Mesendoderm (in vitro differentiated cells): ENCODE data around the gene GRIPAP1.
"Not testable (repeated sequence)": the region's sequence is repeated elsewhere in the genome, so short reads cannot be mapped to it uniquely, and the experiment has no call there.

Experiments
- DNase-seq: peaks from one replicate; pipeline ENCODE4 v3.0.0; 2013
- H2AK5ac ChIP-seq: 2 replicates; pipeline ENCODE4 v1.6.1; 2013; ENCODE audit warnings: low read length, inconsistent platforms
- H2BK120ac ChIP-seq: 2 replicates; pipeline ENCODE4 v1.6.1; 2013; ENCODE audit warnings: low read depth, mild to moderate bottlenecking, low read length, moderate library complexity, mixed read lengths
- H2BK15ac ChIP-seq: replicated peaks from 2 replicates; pipeline ENCODE4 v1.6.1; 2013; ENCODE audit warnings: low read depth, mild to moderate bottlenecking, moderate library complexity
- H2BK5ac ChIP-seq: 2 replicates; pipeline ENCODE4 v1.6.1; 2013; ENCODE audit warnings: low read length, inconsistent platforms
- H3K18ac ChIP-seq: 2 replicates; pipeline ENCODE4 v1.6.1; 2013; ENCODE audit warnings: mild to moderate bottlenecking, low read length, mixed read lengths
- H3K23ac ChIP-seq: one replicate; pipeline ENCODE4 v1.6.1; 2013; ENCODE audit warnings: low read length
- H3K27ac ChIP-seq: 2 replicates; pipeline ENCODE4 v1.5.1; 2013; ENCODE audit warnings: low read depth, mild to moderate bottlenecking, inconsistent platforms, low read length, moderate library complexity
- H3K27me3 ChIP-seq: 2 replicates; pipeline ENCODE4 v1.6.1; 2013; ENCODE audit warnings: low read length, control low read depth, mild to moderate bottlenecking, inconsistent platforms; ENCODE audit not compliant: insufficient read depth, poor library complexity
- H3K36me3 ChIP-seq: 2 replicates; pipeline ENCODE4 v1.6.1; 2013; ENCODE audit warnings: low read length, inconsistent platforms; ENCODE audit not compliant: control insufficient read depth, insufficient read depth
- H3K4ac ChIP-seq: one replicate; pipeline ENCODE4 v1.6.1; 2013; ENCODE audit warnings: low read depth, mild to moderate bottlenecking, low read length, moderate library complexity
- H3K4me1 ChIP-seq: 2 replicates; pipeline ENCODE4 v1.6.1; 2013; ENCODE audit warnings: low read depth, low read length, inconsistent platforms; ENCODE audit not compliant: control insufficient read depth
- H3K4me2 ChIP-seq: 2 replicates; pipeline ENCODE4 v1.6.1; 2013; ENCODE audit warnings: low read length
- H3K4me3 ChIP-seq: 2 replicates; pipeline ENCODE4 v1.5.1; 2013; ENCODE audit warnings: mild to moderate bottlenecking, low read length
- H3K56ac ChIP-seq: one replicate; pipeline ENCODE4 v1.6.1; 2013; ENCODE audit warnings: low read length
- H3K79me1 ChIP-seq: 2 replicates; pipeline ENCODE4 v1.6.1; 2013; ENCODE audit warnings: low read length, inconsistent platforms
- H3K79me2 ChIP-seq: 2 replicates; pipeline ENCODE4 v1.6.1; 2013; ENCODE audit warnings: mild to moderate bottlenecking, low read length; ENCODE audit not compliant: control insufficient read depth, insufficient read depth
- H3K9ac ChIP-seq: 2 replicates; pipeline ENCODE4 v1.6.1; 2013; ENCODE audit warnings: low read length, inconsistent platforms
- H4K5ac ChIP-seq: one replicate; pipeline ENCODE4 v1.6.1; 2013; ENCODE audit warnings: low read length
- H4K8ac ChIP-seq: one replicate; pipeline ENCODE4 v1.6.1; 2013; ENCODE audit warnings: low read depth, mild to moderate bottlenecking, control low read depth, low read length, moderate library complexity
- WGBS: extraction: QIAGEN DNeasy Blood & Tissue Kit; methylation state at CpG from one replicate; pipeline ENCODE4 v1.1.7; 2013; ENCODE audit warnings: low lambda C conversion rate, missing lambda C conversion rate; ENCODE audit not compliant: insufficient coverage; ENCODE audit errors: extremely low coverage; 5-methylcytosine and 5-hydroxymethylcytosine counted together

GRIPAP1 gene

GRCh38 chrX:48983896-48984295, 18.2 kb downstream of the GRIPAP1 start:
- no peak overlapping the region for H4K8ac ChIP-seq
- H3K79me1 ChIP-seq, result no peaks in the 10 kb centered on the region
- H3K36me3 ChIP-seq, result no peaks in the 10 kb centered on the region
- H3K56ac ChIP-seq, result no peak overlapping the region
- no CpG with 5 or more reads among the region's 3 CpGs for WGBS
- no peak overlapping the region for H3K23ac ChIP-seq
- no peak overlapping the region for H2BK5ac ChIP-seq
- no peak overlapping the region for H2AK5ac ChIP-seq
- H3K4me2 ChIP-seq, result no peak overlapping the region
- no peak overlapping the region for H3K4ac ChIP-seq
- H4K5ac ChIP-seq, result no peak overlapping the region
- no peak overlapping the region for H3K27ac ChIP-seq
- H3K27me3 ChIP-seq, result no peaks in the 10 kb centered on the region
- DNase-seq, result no peak
- H3K79me2 ChIP-seq, result no peaks in the 10 kb centered on the region
- H2BK15ac ChIP-seq, result no peak overlapping the region
- H3K4me3 ChIP-seq, result no peak overlapping the region
- H3K18ac ChIP-seq, result no peak overlapping the region
- H3K4me1 ChIP-seq, result no peaks in the 10 kb centered on the region
- no peak overlapping the region for H3K9ac ChIP-seq
- no peak overlapping the region for H2BK120ac ChIP-seq

GRCh38 chrX:48983081-48983480, 19.0 kb downstream of the GRIPAP1 start:
- no peaks in the 10 kb centered on the region for H3K4me1 ChIP-seq
- H2BK120ac ChIP-seq, result no peak overlapping the region
- DNase-seq, result no peak
- no peak overlapping the region for H3K9ac ChIP-seq
- H3K36me3 ChIP-seq, result no peaks in the 10 kb centered on the region
- H3K27ac ChIP-seq, result no peak overlapping the region
- no CpG with 5 or more reads among the region's 17 CpGs for WGBS
- no peaks in the 10 kb centered on the region for H3K27me3 ChIP-seq
- no peak overlapping the region for H3K4me3 ChIP-seq
- no peak overlapping the region for H3K18ac ChIP-seq
- no peak overlapping the region for H3K23ac ChIP-seq
- H3K56ac ChIP-seq, result no peak overlapping the region
- H4K5ac ChIP-seq, result no peak overlapping the region
- no peak overlapping the region for H3K4me2 ChIP-seq
- H3K79me1 ChIP-seq, result no peaks in the 10 kb centered on the region
- H3K79me2 ChIP-seq, result no peaks in the 10 kb centered on the region
- H2AK5ac ChIP-seq, result no peak overlapping the region
- no peak overlapping the region for H2BK5ac ChIP-seq
- no peak overlapping the region for H2BK15ac ChIP-seq
- H4K8ac ChIP-seq, result no peak overlapping the region
- no peak overlapping the region for H3K4ac ChIP-seq

- no peak overlapping the region for H2BK5ac ChIP-seq
- H3K4me1 ChIP-seq, result no peaks in the 10 kb centered on the region
- H3K23ac ChIP-seq, result no peak overlapping the region
- DNase-seq, result no peak
- no peak overlapping the region for H3K27ac ChIP-seq
- no peaks in the 10 kb centered on the region for H3K36me3 ChIP-seq
- no peaks in the 10 kb centered on the region for H3K79me1 ChIP-seq
- no peak overlapping the region for H2BK15ac ChIP-seq
- no peak overlapping the region for H4K8ac ChIP-seq
- H2BK120ac ChIP-seq, result no peak overlapping the region
- no peak overlapping the region for H2AK5ac ChIP-seq
- no peaks in the 10 kb centered on the region for H3K27me3 ChIP-seq
- H3K4me3 ChIP-seq, result no peak overlapping the region
- no peaks in the 10 kb centered on the region for H3K79me2 ChIP-seq
- H3K18ac ChIP-seq, result no peak overlapping the region
- H3K4ac ChIP-seq, result no peak overlapping the region
- H4K5ac ChIP-seq, result no peak overlapping the region
- no peak overlapping the region for H3K56ac ChIP-seq
- H3K9ac ChIP-seq, result no peak overlapping the region
- H3K4me2 ChIP-seq, result no peak overlapping the region
- WGBS, result no CpG with 5 or more reads among the region's 10 CpGs
Measured at GRCh38 chrX:48981178-48981577, 20.9 kb downstream of the GRIPAP1 start.

GRCh38 chrX:48980341-48980740, 21.7 kb downstream of the GRIPAP1 start:
- H3K27me3 ChIP-seq, H2AK5ac ChIP-seq, H2BK120ac ChIP-seq, H3K56ac ChIP-seq, H4K8ac ChIP-seq, H3K4me3 ChIP-seq, H3K23ac ChIP-seq, H2BK15ac ChIP-seq, H3K4me2 ChIP-seq, H3K9ac ChIP-seq, H3K36me3 ChIP-seq, H3K27ac ChIP-seq, H3K18ac ChIP-seq, H3K4ac ChIP-seq, H3K79me2 ChIP-seq, H4K5ac ChIP-seq, DNase-seq, H2BK5ac ChIP-seq, H3K79me1 ChIP-seq, H3K4me1 ChIP-seq: not testable (repeated sequence)
- WGBS, result no CpG with 5 or more reads among the region's 10 CpGs

- H3K4me2 ChIP-seq, result no peak overlapping the region
- no peak overlapping the region for H3K56ac ChIP-seq
- no peaks in the 10 kb centered on the region for H3K79me1 ChIP-seq
- WGBS, result no CpG with 5 or more reads among the region's 5 CpGs
- no peak overlapping the region for H3K27ac ChIP-seq
- no peak overlapping the region for H3K23ac ChIP-seq
- no peak overlapping the region for H3K18ac ChIP-seq
- H3K4ac ChIP-seq, result no peak overlapping the region
- H3K4me3 ChIP-seq, result no peak overlapping the region
- no peaks in the 10 kb centered on the region for H3K27me3 ChIP-seq
- no peak overlapping the region for H3K9ac ChIP-seq
- H3K36me3 ChIP-seq, result no peaks in the 10 kb centered on the region
- no peak overlapping the region for H2BK15ac ChIP-seq
- H4K5ac ChIP-seq, result no peak overlapping the region
- no peak for DNase-seq
- no peak overlapping the region for H4K8ac ChIP-seq
- no peaks in the 10 kb centered on the region for H3K4me1 ChIP-seq
- no peak overlapping the region for H2BK5ac ChIP-seq
- no peak overlapping the region for H2BK120ac ChIP-seq
- H2AK5ac ChIP-seq, result no peak overlapping the region
- H3K79me2 ChIP-seq, result no peaks in the 10 kb centered on the region
Measured at GRCh38 chrX:48978226-48978625, 23.8 kb downstream of the GRIPAP1 start.

- H3K4me3 ChIP-seq, result no peak overlapping the region
- no peak overlapping the region for H2AK5ac ChIP-seq
- no peak overlapping the region for H2BK15ac ChIP-seq
- no peak overlapping the region for H3K4ac ChIP-seq
- H2BK5ac ChIP-seq, result no peak overlapping the region
- no peak overlapping the region for H4K5ac ChIP-seq
- no peak for DNase-seq
- H3K9ac ChIP-seq, result no peak overlapping the region
- H3K27ac ChIP-seq, result no peak overlapping the region
- H3K4me2 ChIP-seq, result no peak overlapping the region
- no CpG with 5 or more reads among the region's 6 CpGs for WGBS
- no peaks in the 10 kb centered on the region for H3K79me1 ChIP-seq
- H3K18ac ChIP-seq, result no peak overlapping the region
- no peak overlapping the region for H3K56ac ChIP-seq
- no peak overlapping the region for H3K23ac ChIP-seq
- no peaks in the 10 kb centered on the region for H3K27me3 ChIP-seq
- H3K79me2 ChIP-seq, result no peaks in the 10 kb centered on the region
- no peak overlapping the region for H4K8ac ChIP-seq
- no peaks in the 10 kb centered on the region for H3K36me3 ChIP-seq
- H2BK120ac ChIP-seq, result no peak overlapping the region
- no peaks in the 10 kb centered on the region for H3K4me1 ChIP-seq
Measured at GRCh38 chrX:48976086-48976485, 26.0 kb downstream of the GRIPAP1 start.
